Transverse colon (tissue), 4 donors: Measurements from ENCODE around the gene GPR18.

Experiments
- EP300 ChIP-seq: sonication (generic); formaldehyde crosslinking; IDR thresholded peaks from one replicate; pipeline ENCODE4 v1.6.1; 2017; ENCODE audit warnings: antibody characterized with exemption, low read depth
- POLR2A ChIP-seq: fragments of 450-650 bp; IDR thresholded peaks from one replicate; pipeline ENCODE4 v1.6.1; 2016; ENCODE audit warnings: antibody characterized with exemption, mild to moderate bottlenecking, moderate library complexity
- POLR2AphosphoS5 ChIP-seq, 3 donors: sonication (generic); formaldehyde crosslinking; IDR thresholded peaks; one replicate each; pipeline ENCODE4 v1.6.1; 2016; ENCODE audit warnings: antibody characterized with exemption in 3 of 3
- TF ChIP-seq, protein P1 (sequence below), 5 experiments: fragments of 200-600 bp in 3 of 5; fragments of 450-650 bp in 2 of 5; sonication (generic) in 3 of 5; IDR thresholded peaks; 1 replicate in 2 of 5; 2 replicates in 3 of 5; pipeline ENCODE4 v1.5.1; 2016 to 2017; ENCODE audit warnings: antibody characterized with exemption in 5 of 5, inconsistent platforms in 3 of 5, mild to moderate bottlenecking in 2 of 5, moderate library complexity in 1 of 5

DNA sequence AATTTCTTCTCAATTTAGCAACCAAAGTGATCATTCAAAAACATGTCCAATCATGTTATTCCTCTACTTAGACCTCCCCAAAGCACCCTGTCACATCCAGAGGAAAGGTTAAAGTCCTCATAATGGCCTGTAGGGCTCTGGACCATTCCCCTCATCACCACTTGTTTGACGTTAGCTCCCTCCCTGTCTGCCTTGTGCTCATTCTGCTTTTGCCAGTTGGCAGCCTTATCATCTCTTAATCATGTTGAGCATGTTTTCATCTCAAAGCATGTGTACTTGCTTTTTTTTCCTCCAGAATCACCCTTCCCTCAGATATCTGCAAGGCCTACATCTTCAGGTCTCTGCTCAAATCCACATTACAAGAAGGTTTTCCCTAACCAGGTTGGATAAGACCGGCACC lies 31.7 kb downstream of the GPR18 start:
- TF ChIP-seq POLR2AphosphoS5 (IDR thresholded peaks at IDR 0.05), result no peak
- TF ChIP-seq, protein P1, sequence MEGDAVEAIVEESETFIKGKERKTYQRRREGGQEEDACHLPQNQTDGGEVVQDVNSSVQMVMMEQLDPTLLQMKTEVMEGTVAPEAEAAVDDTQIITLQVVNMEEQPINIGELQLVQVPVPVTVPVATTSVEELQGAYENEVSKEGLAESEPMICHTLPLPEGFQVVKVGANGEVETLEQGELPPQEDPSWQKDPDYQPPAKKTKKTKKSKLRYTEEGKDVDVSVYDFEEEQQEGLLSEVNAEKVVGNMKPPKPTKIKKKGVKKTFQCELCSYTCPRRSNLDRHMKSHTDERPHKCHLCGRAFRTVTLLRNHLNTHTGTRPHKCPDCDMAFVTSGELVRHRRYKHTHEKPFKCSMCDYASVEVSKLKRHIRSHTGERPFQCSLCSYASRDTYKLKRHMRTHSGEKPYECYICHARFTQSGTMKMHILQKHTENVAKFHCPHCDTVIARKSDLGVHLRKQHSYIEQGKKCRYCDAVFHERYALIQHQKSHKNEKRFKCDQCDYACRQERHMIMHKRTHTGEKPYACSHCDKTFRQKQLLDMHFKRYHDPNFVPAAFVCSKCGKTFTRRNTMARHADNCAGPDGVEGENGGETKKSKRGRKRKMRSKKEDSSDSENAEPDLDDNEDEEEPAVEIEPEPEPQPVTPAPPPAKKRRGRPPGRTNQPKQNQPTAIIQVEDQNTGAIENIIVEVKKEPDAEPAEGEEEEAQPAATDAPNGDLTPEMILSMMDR (IDR thresholded peaks at IDR 0.05), result no peak
- TF ChIP-seq POLR2A, result no peak
- TF ChIP-seq EP300, result no peak
